HCT116 (cell line): ENCODE results near the gene ELANE.

ENCODE experiments used
- CEBPB ChIP-seq: IDR thresholded peaks from 2 replicates; pipeline ENCODE4 v1.6.1; 2012; ENCODE audit warnings: low read depth
- CTCF ChIP-seq, 3 experiments: fragments of 200-600 bp in 1 of 3; sonication (generic) in 1 of 3; IDR thresholded peaks in 2 of 3; conservative IDR thresholded peaks in 1 of 3; 2 replicates each; pipeline ENCODE4 v1.5.1; 2012 to 2017; ENCODE audit warnings: low read depth in 2 of 3, low read length in 2 of 3, antibody characterized with exemption in 1 of 3, borderline replicate concordance in 1 of 3, control low read depth in 1 of 3, mild to moderate bottlenecking in 1 of 3, mixed read lengths in 1 of 3, mixed run types in 1 of 3, moderate library complexity in 1 of 3; ENCODE audit not compliant: insufficient read depth in 1 of 3
- EZH2phosphoT487 ChIP-seq: fragments of 200-600 bp; IDR thresholded peaks from 2 replicates; pipeline ENCODE4 v1.6.1; 2018; ENCODE audit warnings: antibody characterized with exemption, borderline replicate concordance
- POLR2A ChIP-seq: IDR thresholded peaks from 2 replicates; pipeline ENCODE4 v1.7.0; 2011; ENCODE audit warnings: borderline replicate concordance; ENCODE audit not compliant: insufficient read depth, insufficient read length; ENCODE audit errors: extremely low read depth
- POLR2AphosphoS5 ChIP-seq: IDR thresholded peaks from 2 replicates; pipeline ENCODE4 v1.6.1; 2011; ENCODE audit warnings: mild to moderate bottlenecking, low read depth, low read length, moderate library complexity
- RAD21 ChIP-seq: IDR thresholded peaks from 2 replicates; pipeline ENCODE4 v1.6.1; 2012; ENCODE audit warnings: low read depth, mild to moderate bottlenecking
- SIN3A ChIP-seq: IDR thresholded peaks from 2 replicates; pipeline ENCODE4 v1.6.1; 2012; ENCODE audit warnings: low read depth
- ZBTB33 ChIP-seq: IDR thresholded peaks from 2 replicates; pipeline ENCODE4 v1.6.1; 2011; ENCODE audit warnings: mild to moderate bottlenecking, low read length, moderate library complexity; ENCODE audit not compliant: insufficient replicate concordance; ENCODE audit errors: extremely low read depth

- TF ChIP-seq SIN3A (no peak), ZBTB33 (no peak), CEBPB (no peak), CTCF (IDR thresholded peaks at IDR 0.05 in 2 of 3, conservative IDR thresholded peaks at IDR 0.05 in 1 of 3; ENCODE audit: borderline replicate concordance in 1 of 3, insufficient read depth in 1 of 3, low read depth in 2 of 3, low read length in 2 of 3) (no peak), EZH2phosphoT487 (no peak), POLR2AphosphoS5 (0 out of 2 replicates have a peak, but pooled peaks have one; percentile 19), RAD21 (no peak), POLR2A (no peak)
These were observed 43.7 kb upstream of the ELANE start for GRCh38 chr19:808423-808775.
